Measurements from ENCODE around the gene PRDM16.

Gene PRDM16

DNA sequence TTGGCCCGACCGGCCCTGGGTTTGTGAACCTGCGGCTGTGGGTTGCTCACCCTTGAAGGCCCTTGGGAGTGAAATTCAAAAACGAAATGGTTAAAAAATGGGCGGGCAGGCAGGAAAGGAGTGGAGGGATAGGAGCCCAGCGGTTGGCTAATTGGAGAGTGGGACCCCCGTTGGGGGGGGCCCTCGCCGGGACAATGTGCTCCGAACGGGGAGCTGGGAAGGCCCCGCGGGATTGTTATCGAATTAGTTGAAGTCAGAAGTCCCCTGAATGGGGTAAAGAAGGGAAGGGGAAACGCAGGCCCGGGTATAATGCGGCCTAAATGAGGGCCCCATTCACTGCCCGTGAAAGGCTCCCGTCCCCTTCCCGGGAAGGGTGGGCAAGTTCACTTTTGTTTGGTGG, 135.7 kb downstream of the PRDM16 start:
- no peak for ATAC-seq
- no peak for TF ChIP-seq ZNF565 (CRISPR knock-in tag; conservative IDR thresholded peaks at IDR 0.05; ENCODE audit: low read depth)
- TF ChIP-seq ZNF8 (CRISPR knock-in tag; IDR thresholded peaks at IDR 0.05), result no peak
- TF ChIP-seq GLIS3 (CRISPR knock-in tag; IDR thresholded peaks at IDR 0.05), result no peak
- TF ChIP-seq, protein P1, sequence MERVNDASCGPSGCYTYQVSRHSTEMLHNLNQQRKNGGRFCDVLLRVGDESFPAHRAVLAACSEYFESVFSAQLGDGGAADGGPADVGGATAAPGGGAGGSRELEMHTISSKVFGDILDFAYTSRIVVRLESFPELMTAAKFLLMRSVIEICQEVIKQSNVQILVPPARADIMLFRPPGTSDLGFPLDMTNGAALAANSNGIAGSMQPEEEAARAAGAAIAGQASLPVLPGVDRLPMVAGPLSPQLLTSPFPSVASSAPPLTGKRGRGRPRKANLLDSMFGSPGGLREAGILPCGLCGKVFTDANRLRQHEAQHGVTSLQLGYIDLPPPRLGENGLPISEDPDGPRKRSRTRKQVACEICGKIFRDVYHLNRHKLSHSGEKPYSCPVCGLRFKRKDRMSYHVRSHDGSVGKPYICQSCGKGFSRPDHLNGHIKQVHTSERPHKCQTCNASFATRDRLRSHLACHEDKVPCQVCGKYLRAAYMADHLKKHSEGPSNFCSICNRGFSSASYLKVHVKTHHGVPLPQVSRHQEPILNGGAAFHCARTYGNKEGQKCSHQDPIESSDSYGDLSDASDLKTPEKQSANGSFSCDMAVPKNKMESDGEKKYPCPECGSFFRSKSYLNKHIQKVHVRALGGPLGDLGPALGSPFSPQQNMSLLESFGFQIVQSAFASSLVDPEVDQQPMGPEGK (CRISPR knock-in tag; IDR thresholded peaks at IDR 0.05; ENCODE audit: borderline replicate concordance), result no peak
- no peak for TF ChIP-seq ZFP3 (CRISPR knock-in tag; IDR thresholded peaks at IDR 0.05)
- no peak for TF ChIP-seq ZC3H10 (CRISPR knock-in tag; IDR thresholded peaks at IDR 0.05)
- no peak for TF ChIP-seq OSR1 (CRISPR knock-in tag; IDR thresholded peaks at IDR 0.05)
- no peak for TF ChIP-seq ISL1 (CRISPR knock-in tag; IDR thresholded peaks at IDR 0.05)
- TF ChIP-seq BACH2 (CRISPR knock-in tag; IDR thresholded peaks at IDR 0.05; ENCODE audit: borderline replicate concordance), result no peak
- TF ChIP-seq, protein P2, sequence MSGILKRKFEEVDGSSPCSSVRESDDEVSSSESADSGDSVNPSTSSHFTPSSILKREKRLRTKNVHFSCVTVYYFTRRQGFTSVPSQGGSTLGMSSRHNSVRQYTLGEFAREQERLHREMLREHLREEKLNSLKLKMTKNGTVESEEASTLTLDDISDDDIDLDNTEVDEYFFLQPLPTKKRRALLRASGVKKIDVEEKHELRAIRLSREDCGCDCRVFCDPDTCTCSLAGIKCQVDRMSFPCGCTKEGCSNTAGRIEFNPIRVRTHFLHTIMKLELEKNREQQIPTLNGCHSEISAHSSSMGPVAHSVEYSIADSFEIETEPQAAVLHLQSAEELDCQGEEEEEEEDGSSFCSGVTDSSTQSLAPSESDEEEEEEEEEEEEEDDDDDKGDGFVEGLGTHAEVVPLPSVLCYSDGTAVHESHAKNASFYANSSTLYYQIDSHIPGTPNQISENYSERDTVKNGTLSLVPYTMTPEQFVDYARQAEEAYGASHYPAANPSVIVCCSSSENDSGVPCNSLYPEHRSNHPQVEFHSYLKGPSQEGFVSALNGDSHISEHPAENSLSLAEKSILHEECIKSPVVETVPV (CRISPR knock-in tag; IDR thresholded peaks at IDR 0.05), result no peak
- no peak for TF ChIP-seq PPARA (CRISPR knock-in tag; IDR thresholded peaks at IDR 0.05; ENCODE audit: borderline replicate concordance)

DNA sequence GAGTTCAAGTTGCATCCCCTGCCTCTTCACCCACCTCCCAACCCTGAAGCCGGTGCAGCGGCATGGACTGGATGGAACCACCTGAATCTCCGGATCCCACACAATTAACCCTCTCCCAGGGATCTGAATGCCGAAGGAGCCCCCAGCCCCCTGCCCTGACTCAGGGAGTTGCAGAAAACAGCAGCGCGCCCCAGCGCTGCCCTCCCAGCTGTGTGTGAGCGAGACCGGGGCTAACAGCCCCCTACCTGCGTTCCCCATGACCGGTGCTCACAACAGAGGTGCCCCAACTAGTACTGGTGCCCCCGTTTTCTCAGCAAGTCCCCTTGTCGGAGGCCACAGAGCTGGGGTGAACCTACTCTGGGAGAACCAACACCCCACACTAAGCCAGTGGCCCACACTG, 136.8 kb downstream of the PRDM16 start:
- ATAC-seq, result no peak
- TF ChIP-seq ZC3H10 (CRISPR knock-in tag; IDR thresholded peaks at IDR 0.05) (no peak), ISL1 (CRISPR knock-in tag; IDR thresholded peaks at IDR 0.05) (no peak), CSDC2 (CRISPR knock-in tag; IDR thresholded peaks at IDR 0.05) (no peak)
- TF ChIP-seq, protein P3, sequence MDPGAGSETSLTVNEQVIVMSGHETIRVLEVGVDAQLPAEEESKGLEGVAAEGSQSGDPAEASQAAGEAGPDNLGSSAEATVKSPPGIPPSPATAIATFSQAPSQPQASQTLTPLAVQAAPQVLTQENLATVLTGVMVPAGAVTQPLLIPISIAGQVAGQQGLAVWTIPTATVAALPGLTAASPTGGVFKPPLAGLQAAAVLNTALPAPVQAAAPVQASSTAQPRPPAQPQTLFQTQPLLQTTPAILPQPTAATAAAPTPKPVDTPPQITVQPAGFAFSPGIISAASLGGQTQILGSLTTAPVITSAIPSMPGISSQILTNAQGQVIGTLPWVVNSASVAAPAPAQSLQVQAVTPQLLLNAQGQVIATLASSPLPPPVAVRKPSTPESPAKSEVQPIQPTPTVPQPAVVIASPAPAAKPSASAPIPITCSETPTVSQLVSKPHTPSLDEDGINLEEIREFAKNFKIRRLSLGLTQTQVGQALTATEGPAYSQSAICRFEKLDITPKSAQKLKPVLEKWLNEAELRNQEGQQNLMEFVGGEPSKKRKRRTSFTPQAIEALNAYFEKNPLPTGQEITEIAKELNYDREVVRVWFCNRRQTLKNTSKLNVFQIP (CRISPR knock-in tag; IDR thresholded peaks at IDR 0.05; ENCODE audit: borderline replicate concordance, low read depth), result no peak
- TF ChIP-seq, protein P4, sequence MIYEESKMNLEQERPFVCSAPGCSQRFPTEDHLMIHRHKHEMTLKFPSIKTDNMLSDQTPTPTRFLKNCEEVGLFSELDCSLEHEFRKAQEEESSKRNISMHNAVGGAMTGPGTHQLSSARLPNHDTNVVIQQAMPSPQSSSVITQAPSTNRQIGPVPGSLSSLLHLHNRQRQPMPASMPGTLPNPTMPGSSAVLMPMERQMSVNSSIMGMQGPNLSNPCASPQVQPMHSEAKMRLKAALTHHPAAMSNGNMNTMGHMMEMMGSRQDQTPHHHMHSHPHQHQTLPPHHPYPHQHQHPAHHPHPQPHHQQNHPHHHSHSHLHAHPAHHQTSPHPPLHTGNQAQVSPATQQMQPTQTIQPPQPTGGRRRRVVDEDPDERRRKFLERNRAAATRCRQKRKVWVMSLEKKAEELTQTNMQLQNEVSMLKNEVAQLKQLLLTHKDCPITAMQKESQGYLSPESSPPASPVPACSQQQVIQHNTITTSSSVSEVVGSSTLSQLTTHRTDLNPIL (CRISPR knock-in tag; IDR thresholded peaks at IDR 0.05; ENCODE audit: low read depth), result no peak

DNA sequence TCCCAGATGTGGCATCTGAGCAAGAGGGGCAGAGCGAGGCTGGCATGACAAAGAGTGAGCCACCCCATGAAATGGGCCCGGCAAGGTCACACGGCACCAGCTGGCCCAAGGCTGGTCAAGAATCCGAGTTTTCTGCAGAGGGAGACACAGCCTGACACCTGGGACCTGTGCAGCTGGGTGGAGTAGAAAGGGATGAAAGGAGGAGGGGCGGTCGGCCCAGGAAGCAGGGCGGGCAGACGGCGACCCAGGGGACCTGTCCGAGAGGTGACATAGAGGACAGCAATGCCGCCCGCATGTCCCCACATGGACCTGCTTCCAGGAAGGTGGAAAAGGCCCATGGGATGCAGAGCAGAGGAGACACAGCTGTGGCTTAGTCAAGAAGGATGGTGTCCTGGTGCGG, 137.7 kb downstream of the PRDM16 start:
- TF ChIP-seq BACH2 (CRISPR knock-in tag; IDR thresholded peaks at IDR 0.05; ENCODE audit: borderline replicate concordance) (no peak), CSDC2 (CRISPR knock-in tag; IDR thresholded peaks at IDR 0.05) (no peak), ZNF565 (CRISPR knock-in tag; conservative IDR thresholded peaks at IDR 0.05; ENCODE audit: low read depth) (no peak), GLIS3 (CRISPR knock-in tag; IDR thresholded peaks at IDR 0.05) (no peak), ESRRG (CRISPR knock-in tag; IDR thresholded peaks at IDR 0.05) (no peak), TCF4 (CRISPR knock-in tag; IDR thresholded peaks at IDR 0.05; ENCODE audit: borderline replicate concordance) (no peak), ZNF70 (CRISPR knock-in tag; IDR thresholded peaks at IDR 0.05) (no peak), ZFP30 (CRISPR knock-in tag; IDR thresholded peaks at IDR 0.05) (no peak)
- TF ChIP-seq, protein P2 (CRISPR knock-in tag; IDR thresholded peaks at IDR 0.05), result no peak
- TF ChIP-seq, protein P4 (CRISPR knock-in tag; IDR thresholded peaks at IDR 0.05; ENCODE audit: low read depth), result no peak
- no peak for ATAC-seq

DNA sequence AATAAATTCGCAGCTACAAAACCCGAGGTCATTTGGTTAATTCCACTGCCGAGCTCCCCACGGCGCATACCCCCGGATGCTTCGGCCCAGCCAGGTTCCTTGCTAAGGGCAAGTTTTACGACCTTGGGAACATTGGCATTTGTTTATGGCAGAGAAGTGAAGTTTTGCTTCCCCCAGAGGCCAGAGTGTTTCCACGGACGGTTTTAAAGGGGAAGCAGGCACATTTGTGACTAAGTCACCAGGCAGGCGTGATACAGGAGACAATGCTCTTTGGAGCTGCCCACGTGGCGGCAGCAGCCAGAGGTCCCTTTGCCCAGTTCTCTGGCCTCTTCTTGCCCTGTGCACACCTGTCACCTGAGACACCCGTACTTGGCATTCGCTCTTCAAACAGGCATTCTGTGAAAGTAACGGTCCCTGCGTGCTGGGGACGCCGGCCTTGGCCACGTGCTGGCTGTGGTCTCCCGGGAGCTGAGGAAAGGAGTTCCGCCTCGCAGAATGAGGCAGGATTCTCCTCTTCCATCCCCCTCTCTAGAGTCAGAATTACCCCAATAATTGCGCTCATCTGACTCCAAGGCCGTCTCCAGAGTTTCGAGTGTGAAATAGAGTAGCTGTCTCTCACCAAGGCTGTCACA, 138.3 kb downstream of the PRDM16 start:
- ATAC-seq, result no peak
- no peak for TF ChIP-seq ZFP30 (CRISPR knock-in tag; IDR thresholded peaks at IDR 0.05)
- TF ChIP-seq, protein P5, sequence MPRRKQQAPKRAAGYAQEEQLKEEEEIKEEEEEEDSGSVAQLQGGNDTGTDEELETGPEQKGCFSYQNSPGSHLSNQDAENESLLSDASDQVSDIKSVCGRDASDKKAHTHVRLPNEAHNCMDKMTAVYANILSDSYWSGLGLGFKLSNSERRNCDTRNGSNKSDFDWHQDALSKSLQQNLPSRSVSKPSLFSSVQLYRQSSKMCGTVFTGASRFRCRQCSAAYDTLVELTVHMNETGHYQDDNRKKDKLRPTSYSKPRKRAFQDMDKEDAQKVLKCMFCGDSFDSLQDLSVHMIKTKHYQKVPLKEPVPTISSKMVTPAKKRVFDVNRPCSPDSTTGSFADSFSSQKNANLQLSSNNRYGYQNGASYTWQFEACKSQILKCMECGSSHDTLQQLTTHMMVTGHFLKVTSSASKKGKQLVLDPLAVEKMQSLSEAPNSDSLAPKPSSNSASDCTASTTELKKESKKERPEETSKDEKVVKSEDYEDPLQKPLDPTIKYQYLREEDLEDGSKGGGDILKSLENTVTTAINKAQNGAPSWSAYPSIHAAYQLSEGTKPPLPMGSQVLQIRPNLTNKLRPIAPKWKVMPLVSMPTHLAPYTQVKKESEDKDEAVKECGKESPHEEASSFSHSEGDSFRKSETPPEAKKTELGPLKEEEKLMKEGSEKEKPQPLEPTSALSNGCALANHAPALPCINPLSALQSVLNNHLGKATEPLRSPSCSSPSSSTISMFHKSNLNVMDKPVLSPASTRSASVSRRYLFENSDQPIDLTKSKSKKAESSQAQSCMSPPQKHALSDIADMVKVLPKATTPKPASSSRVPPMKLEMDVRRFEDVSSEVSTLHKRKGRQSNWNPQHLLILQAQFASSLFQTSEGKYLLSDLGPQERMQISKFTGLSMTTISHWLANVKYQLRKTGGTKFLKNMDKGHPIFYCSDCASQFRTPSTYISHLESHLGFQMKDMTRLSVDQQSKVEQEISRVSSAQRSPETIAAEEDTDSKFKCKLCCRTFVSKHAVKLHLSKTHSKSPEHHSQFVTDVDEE (CRISPR knock-in tag; IDR thresholded peaks at IDR 0.05), result no peak
- no peak for TF ChIP-seq ZFP3 (CRISPR knock-in tag; IDR thresholded peaks at IDR 0.05)
- TF ChIP-seq TOX (CRISPR knock-in tag; IDR thresholded peaks at IDR 0.05; ENCODE audit: borderline replicate concordance), result no peak
- no peak for TF ChIP-seq ZNF8 (CRISPR knock-in tag; IDR thresholded peaks at IDR 0.05)
- no peak for TF ChIP-seq ZNF70 (CRISPR knock-in tag; IDR thresholded peaks at IDR 0.05)
- TF ChIP-seq, protein P2 (CRISPR knock-in tag; IDR thresholded peaks at IDR 0.05), result no peak
- no peak for TF ChIP-seq ISL1 (CRISPR knock-in tag; IDR thresholded peaks at IDR 0.05)
- TF ChIP-seq BACH2 (CRISPR knock-in tag; IDR thresholded peaks at IDR 0.05; ENCODE audit: borderline replicate concordance), result no peak
- TF ChIP-seq ZNF565 (CRISPR knock-in tag; conservative IDR thresholded peaks at IDR 0.05; ENCODE audit: low read depth), result no peak
- no peak for TF ChIP-seq SNAI2 (CRISPR knock-in tag; IDR thresholded peaks at IDR 0.05)
